Colonic mucosa (tissue), 4 donors: ENCODE data around the gene MEF2D. TPM values are rescaled to one million over a fixed set of nuclear protein-coding genes. Genes with fewer than 3 reads are reported as not detected.

ENCODE experiments used
- DNase-seq: peaks from one replicate; pipeline ENCODE4 v3.0.0-alpha.2; 2020
- H3K27ac ChIP-seq: fragments of 200-600 bp; one replicate; pipeline ENCODE4 v1.8.0; 2021
- H3K27me3 ChIP-seq: fragments of 200-600 bp; one replicate; pipeline ENCODE4 v1.8.0; 2021
- H3K36me3 ChIP-seq: fragments of 200-600 bp; one replicate; pipeline ENCODE4 v1.8.0; 2021
- H3K4me1 ChIP-seq: fragments of 200-600 bp; one replicate; pipeline ENCODE4 v1.8.0; 2021; ENCODE audit warnings: mild to moderate bottlenecking
- H3K4me3 ChIP-seq: fragments of 200-600 bp; one replicate; pipeline ENCODE4 v1.8.0; 2021
- H3K9ac ChIP-seq, 2 donors: one replicate each; pipeline ENCODE4 v1.7.0; 2013; ENCODE audit warnings: control low read depth in 2 of 2, low read depth in 2 of 2, low read length in 2 of 2
- H3K9me3 ChIP-seq: fragments of 200-600 bp; one replicate; pipeline ENCODE4 v1.8.0; 2021
- intact Hi-C: fragments of 100-400 bp; cut with DNase I; formaldehyde crosslinking; loops from one replicate; pipeline ENCODE4 v1.14.1; 2022
- microRNA-seq: library from miRNA; unstranded; fragments of <30 nt; microRNA quantifications from one replicate; pipeline ENCODE4, GENCODE V29; 2019
- total RNA-seq, 2 donors: library from RNA; stranded (reverse); fragmentation: NEBNext Ultra II Directional in 1 of 2; extraction: Animal tissue kit (Norgen Biotek cat#: 25700) in 1 of 2; gene quantifications; one replicate each; pipeline ENCODE4 v1.2.1, GENCODE V29; 2021
- TF ChIP-seq, protein P1 (sequence below): fragments of 200-600 bp; IDR thresholded peaks from one replicate; pipeline ENCODE4 v1.8.0; 2022; ENCODE audit warnings: antibody characterized with exemption, mild to moderate bottlenecking
- donor health status: healthy.
- donor health status: DM: no; HTN: no; CAD: no.
- donor health status: DM: no; HTN: no; CAD: no.

MEF2D gene
- total RNA-seq, 2 donors from 2014 or later, result 32.3 to 49.9 TPM

DNA sequence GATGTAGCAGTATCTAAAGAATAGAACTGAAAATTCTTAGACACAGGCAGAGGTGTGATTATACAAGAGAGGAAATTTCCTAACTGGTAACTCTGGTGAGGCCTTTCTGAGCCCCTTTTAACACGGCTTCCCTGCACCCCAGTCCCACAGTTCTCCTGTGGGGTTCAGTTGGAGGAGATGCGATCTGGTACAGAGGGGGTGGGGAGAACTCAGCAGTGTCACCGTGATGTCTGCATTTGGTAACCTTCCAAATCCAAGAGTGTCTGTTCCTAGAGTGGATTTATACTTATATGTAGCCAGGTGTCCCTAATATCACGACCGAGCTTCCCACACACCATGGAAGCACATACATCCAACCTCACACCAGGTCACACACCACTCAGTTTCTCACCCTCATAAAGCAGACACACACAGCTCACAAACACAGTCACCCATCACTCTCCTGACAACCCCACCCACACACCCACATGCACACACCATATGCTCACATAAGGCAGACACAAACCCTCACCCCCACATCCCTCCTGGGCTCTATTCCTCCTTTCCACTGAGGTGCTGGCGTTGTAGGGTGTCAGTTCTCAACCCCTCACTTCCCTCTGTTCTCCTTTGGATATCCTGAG, 83.1 kb downstream of the MEF2D start:
- no peak overlapping the region for H3K4me3 ChIP-seq
- intact Hi-C loops, result no loop called here
- TF ChIP-seq, protein P1, sequence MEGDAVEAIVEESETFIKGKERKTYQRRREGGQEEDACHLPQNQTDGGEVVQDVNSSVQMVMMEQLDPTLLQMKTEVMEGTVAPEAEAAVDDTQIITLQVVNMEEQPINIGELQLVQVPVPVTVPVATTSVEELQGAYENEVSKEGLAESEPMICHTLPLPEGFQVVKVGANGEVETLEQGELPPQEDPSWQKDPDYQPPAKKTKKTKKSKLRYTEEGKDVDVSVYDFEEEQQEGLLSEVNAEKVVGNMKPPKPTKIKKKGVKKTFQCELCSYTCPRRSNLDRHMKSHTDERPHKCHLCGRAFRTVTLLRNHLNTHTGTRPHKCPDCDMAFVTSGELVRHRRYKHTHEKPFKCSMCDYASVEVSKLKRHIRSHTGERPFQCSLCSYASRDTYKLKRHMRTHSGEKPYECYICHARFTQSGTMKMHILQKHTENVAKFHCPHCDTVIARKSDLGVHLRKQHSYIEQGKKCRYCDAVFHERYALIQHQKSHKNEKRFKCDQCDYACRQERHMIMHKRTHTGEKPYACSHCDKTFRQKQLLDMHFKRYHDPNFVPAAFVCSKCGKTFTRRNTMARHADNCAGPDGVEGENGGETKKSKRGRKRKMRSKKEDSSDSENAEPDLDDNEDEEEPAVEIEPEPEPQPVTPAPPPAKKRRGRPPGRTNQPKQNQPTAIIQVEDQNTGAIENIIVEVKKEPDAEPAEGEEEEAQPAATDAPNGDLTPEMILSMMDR, result no peak
- H3K36me3 ChIP-seq, result no peaks in the 10 kb centered on the region
- H3K27me3 ChIP-seq, result peaks cover 67% of the 10 kb centered on the region
- H3K4me1 ChIP-seq, result peaks cover 18% of the 10 kb centered on the region
- H3K9me3 ChIP-seq, result no peaks in the 10 kb centered on the region
- DNase-seq, result no peak
- H3K9ac ChIP-seq, result no peak overlapping the region
- H3K27ac ChIP-seq, result no peak overlapping the region

DNA sequence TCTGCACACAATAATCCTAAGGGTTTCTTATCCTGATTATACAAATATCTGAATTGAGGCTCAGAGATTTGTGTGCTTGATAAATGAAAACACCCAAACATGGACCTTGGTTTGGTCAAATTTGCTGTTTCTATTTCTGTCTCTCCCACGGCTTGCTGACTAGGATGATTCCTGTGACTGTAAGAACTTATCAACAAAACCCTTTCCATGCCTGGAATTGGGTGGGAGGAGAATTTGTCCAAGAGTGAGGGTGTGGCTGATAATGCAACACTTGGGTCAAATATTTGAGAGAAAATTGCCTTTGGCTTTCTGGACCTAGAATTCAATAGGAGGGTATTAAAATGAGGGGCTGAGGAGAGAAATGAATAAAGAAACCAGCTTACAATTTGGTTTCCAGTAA, 83.6 kb downstream of the MEF2D start:
- no peaks in the 10 kb centered on the region for H3K36me3 ChIP-seq
- H3K27ac ChIP-seq, result no peak overlapping the region
- DNase-seq, result no peak
- H3K27me3 ChIP-seq, result peaks cover 62% of the 10 kb centered on the region
- H3K9ac ChIP-seq, result no peak overlapping the region
- intact Hi-C loops, result no loop called here
- peaks cover 18% of the 10 kb centered on the region for H3K4me1 ChIP-seq
- TF ChIP-seq, protein P1, result no peak
- H3K9me3 ChIP-seq, result no peaks in the 10 kb centered on the region
- no peak overlapping the region for H3K4me3 ChIP-seq

DNA sequence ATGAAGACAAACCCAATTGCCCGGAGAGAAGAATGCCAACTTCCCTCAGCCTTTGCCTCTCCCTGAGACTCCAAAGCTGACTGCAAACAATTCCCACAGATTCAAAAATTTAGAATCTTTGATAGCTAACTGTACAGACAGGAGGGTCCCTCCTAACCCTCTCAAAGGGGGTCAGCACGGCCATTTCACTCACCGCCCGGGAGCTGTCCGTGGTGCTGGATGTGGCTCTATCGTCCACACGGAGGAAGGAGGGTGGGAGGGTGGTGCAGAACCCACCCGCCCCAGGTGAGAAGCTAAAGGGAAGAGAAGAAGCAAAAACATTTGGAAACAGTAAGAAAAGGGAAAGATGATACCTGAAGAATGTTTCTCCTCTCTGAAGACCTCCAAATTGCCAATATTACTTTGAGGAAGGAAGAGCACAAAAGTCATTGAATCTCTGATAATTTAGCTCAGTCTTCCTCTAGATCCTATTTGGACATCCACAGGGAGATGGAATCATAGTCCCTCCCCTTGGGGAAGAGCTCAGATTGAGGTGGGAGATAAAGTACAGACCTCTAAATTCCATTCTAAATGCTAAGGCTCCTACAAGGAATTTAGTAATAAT, 86.0 kb downstream of the MEF2D start:
- Histone ChIP-seq H3K4me3 (no peak overlapping the region), H3K4me1 (no peaks in the 10 kb centered on the region), H3K9me3 (no peaks in the 10 kb centered on the region), H3K36me3 (no peaks in the 10 kb centered on the region), H3K27me3 (peaks cover 37% of the 10 kb centered on the region), H3K27ac (no peak overlapping the region), H3K9ac (no peak overlapping the region)
- no peak for DNase-seq
- intact Hi-C loops, result no loop called here
- TF ChIP-seq, protein P1, result no peak

Small RNA genes within 50 kb of the gene (microRNA-seq; reads per million reads assigned to microRNA genes)
- not detected for gene MIR9-1

Other genes with a start within 250 kb of the MEF2D start
- gene SMG5, start 217.9 kb downstream of the MEF2D start, total RNA-seq, result 100 to 1,000 TPM in 1 of 2 donors, 10 to 100 TPM in 1; 65.2 to 107 TPM
- 1 to 10 TPM; 2.9 to 7.0 TPM for gene TMEM79, start 216.4 kb downstream of the MEF2D start, total RNA-seq
- gene GLMP, start 205.1 kb downstream of the MEF2D start, total RNA-seq, result 10 to 100 TPM; 31.8 to 46.2 TPM
- gene VHLL, start 201.5 kb downstream of the MEF2D start, total RNA-seq, result not detected
- gene CCT3, start 162.5 kb downstream of the MEF2D start, total RNA-seq, result 100 to 1,000 TPM; 125 to 294 TPM
- gene TSACC, start 162.2 kb downstream of the MEF2D start, total RNA-seq, result not detected
- gene RHBG, start 131.6 kb downstream of the MEF2D start, total RNA-seq, result under 1 TPM in 1 of 2 donors, not detected in 1; 0.12 TPM
- gene IQGAP3, start 71.8 kb upstream of the MEF2D start, total RNA-seq, result 10 to 100 TPM; 13.6 to 57.9 TPM
- not detected for gene TTC24, start 78.9 kb upstream of the MEF2D start, total RNA-seq
- 10 to 100 TPM; 68.4 to 99.8 TPM for gene NAXE, start 91.0 kb upstream of the MEF2D start, total RNA-seq
- gene GPATCH4, start 100.7 kb upstream of the MEF2D start, total RNA-seq, result 10 to 100 TPM; 12.3 to 31.3 TPM
- gene HAPLN2, start 118.6 kb upstream of the MEF2D start, total RNA-seq, result under 1 TPM in 1 of 2 donors, not detected in 1; 0.96 TPM
- gene BCAN, start 141.3 kb upstream of the MEF2D start, total RNA-seq, result under 1 TPM in 1 of 2 donors, not detected in 1; 0.37 TPM
- gene NES, start 176.6 kb upstream of the MEF2D start, total RNA-seq, result 1 to 10 TPM; 5.3 to 8.1 TPM
- gene CRABP2, start 204.8 kb upstream of the MEF2D start, total RNA-seq, result 1 to 10 TPM; 1.2 to 1.4 TPM
- gene METTL25B, start 227.7 kb upstream of the MEF2D start, total RNA-seq, result 10 to 100 TPM; 31.3 to 51.9 TPM
- 10 to 100 TPM; 23.4 to 30.0 TPM for gene ISG20L2, start 228.0 kb upstream of the MEF2D start, total RNA-seq
- gene MRPL24, start 240.3 kb upstream of the MEF2D start, total RNA-seq, result 10 to 100 TPM; 39.1 to 86.7 TPM